OCI-LY1 (cell line): ENCODE results near the gene TGM6.

Experiments
- H2AFZ ChIP-seq: fragments of 200-600 bp; sonication (generic), shearing (Covaris generic); 2 replicates; pipeline ENCODE4 v1.6.0; 2014; ENCODE audit warnings: antibody characterized with exemption, mild to moderate bottlenecking, low read length
- H3F3A ChIP-seq: fragments of 200-600 bp; sonication (generic), shearing (Covaris generic); 2 replicates; pipeline ENCODE4 v1.6.0; 2014; ENCODE audit warnings: mild to moderate bottlenecking, antibody characterized with exemption, low read length, moderate library complexity; ENCODE audit not compliant: insufficient read depth
- H3K27ac ChIP-seq: fragments of 200-600 bp; sonication (generic); 2 replicates; pipeline ENCODE4 v1.5.1; 2014; ENCODE audit warnings: low read length, mixed run types, mild to moderate bottlenecking, low read depth; ENCODE audit not compliant: poor library complexity, severe bottlenecking
- H3K27me3 ChIP-seq: fragments of 200-600 bp; sonication (generic); 2 replicates; pipeline ENCODE4 v1.6.0; 2014; ENCODE audit warnings: antibody characterized with exemption, mild to moderate bottlenecking, low read length, moderate library complexity; ENCODE audit not compliant: insufficient read depth
- H3K36me3 ChIP-seq: fragments of 200-600 bp; sonication (generic); 2 replicates; pipeline ENCODE4 v1.6.1; 2014; ENCODE audit warnings: mild to moderate bottlenecking, antibody characterized with exemption, low read length, moderate library complexity, mixed read lengths; ENCODE audit not compliant: insufficient read depth
- H3K4me1 ChIP-seq: fragments of 200-600 bp; sonication (generic); 2 replicates; pipeline ENCODE4 v1.5.1; 2014; ENCODE audit warnings: mild to moderate bottlenecking, low read length, moderate library complexity; ENCODE audit not compliant: insufficient read depth, severe bottlenecking
- H3K4me2 ChIP-seq: fragments of 200-600 bp; sonication (generic), shearing (Covaris generic); 2 replicates; pipeline ENCODE4 v1.6.1; 2014; ENCODE audit warnings: low read length
- H3K4me3 ChIP-seq: fragments of 200-600 bp; sonication (generic); 2 replicates; pipeline ENCODE4 v1.5.1; 2014; ENCODE audit warnings: low read length, low read depth, mild to moderate bottlenecking, mixed read lengths; ENCODE audit not compliant: poor library complexity, severe bottlenecking
- H3K79me2 ChIP-seq: fragments of 200-600 bp; shearing (Covaris generic); 2 replicates; pipeline ENCODE4 v1.6.1; 2016; ENCODE audit warnings: mixed run types, low read length, mixed read lengths; ENCODE audit not compliant: insufficient read depth
- H3K9ac ChIP-seq: fragments of 200-600 bp; sonication (generic), shearing (Covaris generic); 2 replicates; pipeline ENCODE4 v1.6.1; 2014; ENCODE audit warnings: mild to moderate bottlenecking, low read length, mixed read lengths
- H3K9me2 ChIP-seq: fragments of 200-600 bp; sonication (generic), shearing (Covaris generic); 2 replicates; pipeline ENCODE4 v1.6.1; 2014; ENCODE audit warnings: low read depth, mild to moderate bottlenecking, low read length, mixed read lengths
- H3K9me3 ChIP-seq: fragments of 200-600 bp; shearing (Covaris generic); 2 replicates; pipeline ENCODE4 v1.6.1; 2014; ENCODE audit warnings: low read length, mixed read lengths
- H4K20me1 ChIP-seq: fragments of 200-600 bp; sonication (generic), shearing (Covaris generic); 2 replicates; pipeline ENCODE4 v1.6.0; 2016; ENCODE audit warnings: mild to moderate bottlenecking, low read length; ENCODE audit not compliant: insufficient read depth
- CTCF ChIP-seq: fragments of 200-600 bp; sonication (generic), shearing (Covaris generic); IDR thresholded peaks from 2 replicates; pipeline ENCODE4 v1.5.1; 2017; ENCODE audit warnings: mild to moderate bottlenecking, antibody characterized with exemption, low read length, moderate library complexity, mixed read lengths
- EZH2 ChIP-seq: fragments of 200-600 bp; sonication (generic), shearing (Covaris generic); IDR thresholded peaks from 2 replicates; pipeline ENCODE4 v1.8.0; 2017; ENCODE audit warnings: borderline replicate concordance, mixed run types, mild to moderate bottlenecking, antibody characterized with exemption, low read length, moderate library complexity, mixed read lengths

TGM6 gene

DNA sequence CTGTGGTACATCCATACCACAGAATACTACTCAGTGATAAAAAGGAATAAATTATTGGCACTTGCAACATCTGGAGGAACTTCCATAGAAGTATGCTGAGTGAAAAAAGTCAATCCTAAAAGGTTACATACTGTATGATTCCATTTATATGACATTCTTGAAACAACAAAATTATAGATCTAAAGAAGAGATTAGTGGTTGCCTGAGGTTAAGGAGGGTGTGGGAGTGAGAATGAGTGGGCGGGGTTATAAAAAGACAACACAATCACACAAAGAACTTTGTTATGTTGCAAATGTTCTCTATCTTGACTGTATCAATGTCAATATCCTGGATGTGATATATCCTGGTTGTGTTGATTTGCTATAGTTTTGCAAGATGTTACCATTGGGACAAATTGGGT lies 68.7 kb downstream of the TGM6 start:
- Histone ChIP-seq H3K9me3 (no peaks in the 10 kb centered on the region), H3K27me3 (no peaks in the 10 kb centered on the region), H4K20me1 (no peaks in the 10 kb centered on the region), H3K27ac (no peak overlapping the region), H3K4me1 (no peaks in the 10 kb centered on the region), H3F3A (no peaks in the 10 kb centered on the region), H3K79me2 (no peaks in the 10 kb centered on the region), H3K9ac (no peak overlapping the region), H2AFZ (no peak overlapping the region), H3K36me3 (no peaks in the 10 kb centered on the region), H3K9me2 (no peaks in the 10 kb centered on the region), H3K4me2 (no peak overlapping the region), H3K4me3 (no peak overlapping the region)
- TF ChIP-seq EZH2, result no peak
- TF ChIP-seq CTCF, result no peak

DNA sequence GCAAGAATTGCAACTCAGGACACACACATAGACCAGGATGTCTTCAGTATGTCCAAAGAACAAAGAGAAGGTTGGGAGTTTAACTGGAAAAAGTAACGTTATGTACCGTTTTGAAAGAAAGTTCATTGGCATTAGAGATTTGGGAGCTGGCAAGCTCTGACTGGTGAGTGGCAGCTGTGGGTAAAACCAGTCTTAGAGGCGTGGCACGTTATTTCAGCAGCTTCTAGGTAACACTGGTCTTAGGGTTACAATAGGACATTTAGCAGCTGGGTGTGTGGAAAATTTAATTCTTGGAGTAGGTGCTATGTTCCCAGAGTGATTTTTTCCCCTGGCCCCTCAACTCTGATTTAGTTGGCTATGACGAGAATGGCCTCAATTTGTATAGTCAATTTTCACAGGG lies 70.7 kb downstream of the TGM6 start:
- H3K9me3 ChIP-seq, result no peaks in the 10 kb centered on the region
- no peaks in the 10 kb centered on the region for H3K36me3 ChIP-seq
- H4K20me1 ChIP-seq, result no peaks in the 10 kb centered on the region
- no peak overlapping the region for H3K4me3 ChIP-seq
- H3K27ac ChIP-seq, result no peak overlapping the region
- H3K4me2 ChIP-seq, result no peak overlapping the region
- no peaks in the 10 kb centered on the region for H3K79me2 ChIP-seq
- no peaks in the 10 kb centered on the region for H3K9me2 ChIP-seq
- no peaks in the 10 kb centered on the region for H3K4me1 ChIP-seq
- H2AFZ ChIP-seq, result no peak overlapping the region
- H3F3A ChIP-seq, result peaks cover 5% of the 10 kb centered on the region; the same call in 1 of the 2 replicates
- no peak overlapping the region for H3K9ac ChIP-seq
- H3K27me3 ChIP-seq, result no peaks in the 10 kb centered on the region
- no peak for TF ChIP-seq CTCF
- no peak for TF ChIP-seq EZH2

GRCh38 chr20:2451939-2452732 lies 71.4 kb downstream of the TGM6 start:
- Histone ChIP-seq H4K20me1 (no peaks in the 10 kb centered on the region), H2AFZ (no peak overlapping the region), H3K27me3 (no peaks in the 10 kb centered on the region), H3K79me2 (no peaks in the 10 kb centered on the region), H3K4me3 (no peak overlapping the region), H3K27ac (no peak overlapping the region), H3F3A (peaks cover 5% of the 10 kb centered on the region; the same call in 1 of the 2 replicates), H3K9ac (no peak overlapping the region), H3K9me3 (no peaks in the 10 kb centered on the region), H3K36me3 (no peaks in the 10 kb centered on the region), H3K4me2 (no peak overlapping the region), H3K9me2 (no peaks in the 10 kb centered on the region), H3K4me1 (no peaks in the 10 kb centered on the region)
- no peak for TF ChIP-seq EZH2
- TF ChIP-seq CTCF, result peak; percentile 78
